DND-41 (cell line): ENCODE data around the gene ZBTB12.
"Not testable (repeated sequence)": the region's sequence is repeated elsewhere in the genome, so short reads cannot be mapped to it uniquely, and the experiment has no call there.

Experiments
- ATAC-seq: fragments of 200-7000 bp; cut with Tn5 transposase; 3 replicates; pipeline ENCODE4 v1.9.1; 2021; ENCODE audit warnings: low read depth; ENCODE audit not compliant: insufficient read depth
- DNase-seq: peaks from one replicate; pipeline ENCODE4 v3.0.0-alpha.2; 2020
- H2AFZ ChIP-seq: 2 replicates; pipeline ENCODE4 v1.6.0; 2012; ENCODE audit warnings: low read depth, low read length
- H3K27ac ChIP-seq: 2 replicates; pipeline ENCODE4 v1.5.1; 2012; ENCODE audit warnings: low read length, inconsistent platforms
- H3K27me3 ChIP-seq: fragments of 200-600 bp; sonication (generic); 2 replicates; pipeline ENCODE4 v1.6.0; 2012; ENCODE audit warnings: low read length, mild to moderate bottlenecking, inconsistent platforms; ENCODE audit not compliant: insufficient read depth, poor library complexity
- H3K36me3 ChIP-seq: 2 replicates; pipeline ENCODE4 v1.5.1; 2012; ENCODE audit warnings: low read length, inconsistent platforms; ENCODE audit not compliant: insufficient read depth
- H3K4me1 ChIP-seq: 2 replicates; pipeline ENCODE4 v1.5.1; 2012; ENCODE audit warnings: mild to moderate bottlenecking, low read length; ENCODE audit not compliant: insufficient read depth
- H3K4me2 ChIP-seq: 2 replicates; pipeline ENCODE4 v1.6.0; 2012; ENCODE audit warnings: mild to moderate bottlenecking, moderate library complexity, low read length, inconsistent platforms; ENCODE audit not compliant: insufficient read depth
- H3K4me3 ChIP-seq, 2 experiments: fragments of 200-600 bp in 1 of 2; shearing (Covaris generic) in 1 of 2; 2 replicates each; pipeline ENCODE4 v1.5.1; 2012 to 2016; ENCODE audit warnings: inconsistent platforms in 2 of 2, low read length in 2 of 2, mild to moderate bottlenecking in 2 of 2, low read depth in 1 of 2, moderate library complexity in 1 of 2
- H3K79me2 ChIP-seq: 2 replicates; pipeline ENCODE4 v1.6.0; 2012; ENCODE audit warnings: low read length, inconsistent platforms; ENCODE audit not compliant: insufficient read depth
- H3K9ac ChIP-seq: 2 replicates; pipeline ENCODE4 v1.6.0; 2012; ENCODE audit warnings: low read depth, mild to moderate bottlenecking, inconsistent platforms, low read length, moderate library complexity
- H3K9me3 ChIP-seq: 2 replicates; pipeline ENCODE4 v1.5.1; 2012; ENCODE audit warnings: low read length, moderate library complexity, mild to moderate bottlenecking, inconsistent platforms; ENCODE audit not compliant: insufficient read depth, severe bottlenecking
- H4K20me1 ChIP-seq: 2 replicates; pipeline ENCODE4 v1.6.0; 2012; ENCODE audit warnings: low read length; ENCODE audit not compliant: insufficient read depth
- CTCF ChIP-seq: IDR thresholded peaks from 2 replicates; pipeline ENCODE4 v1.5.1; 2012; ENCODE audit warnings: borderline replicate concordance, low read length, moderate library complexity, mild to moderate bottlenecking; ENCODE audit not compliant: poor library complexity, severe bottlenecking; ENCODE audit errors: extremely low read depth
- EZH2 ChIP-seq: IDR thresholded peaks from 3 replicates; pipeline ENCODE4 v1.6.1; 2012; ENCODE audit warnings: borderline replicate concordance, low read depth, mild to moderate bottlenecking, moderate library complexity, low read length, inconsistent platforms; ENCODE audit not compliant: severe bottlenecking

ZBTB12 gene

DNA sequence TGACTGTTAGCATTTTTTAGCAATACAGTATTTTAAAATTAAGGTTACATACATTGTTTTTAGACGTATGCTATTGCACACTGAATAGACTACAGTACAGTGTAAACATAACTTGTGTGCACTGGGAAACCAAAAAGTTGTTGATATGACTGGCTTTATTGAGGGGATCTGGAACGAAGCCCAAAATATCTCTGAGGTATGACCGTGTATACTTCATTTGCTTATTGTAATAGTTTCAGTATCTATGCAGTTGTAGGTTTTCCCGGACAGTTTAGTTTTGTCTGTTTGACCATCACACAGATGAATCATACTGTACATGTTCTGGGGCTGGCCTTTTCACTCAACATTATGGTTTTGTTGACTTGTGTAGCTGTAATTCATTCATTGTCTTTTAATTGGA is 6.9 kb upstream of the ZBTB12 start:
- Histone ChIP-seq H3K4me3 (no peak overlapping the region), H3K79me2 (no peaks in the 10 kb centered on the region), H4K20me1 (no peaks in the 10 kb centered on the region), H3K9me3 (no peaks in the 10 kb centered on the region), H3K27me3 (peaks cover 4% of the 10 kb centered on the region), H3K27ac (no peak overlapping the region), H3K36me3 (no peaks in the 10 kb centered on the region), H3K4me1 (no peaks in the 10 kb centered on the region), H3K4me2 (no peak overlapping the region), H3K9ac (no peak overlapping the region), H2AFZ (no peak overlapping the region)
- no peak for ATAC-seq
- DNase-seq, result no peak
- TF ChIP-seq EZH2, result no peak
- TF ChIP-seq CTCF, result no peak

- H3K27ac ChIP-seq, H3K79me2 ChIP-seq, H3K9ac ChIP-seq, H3K9me3 ChIP-seq, H3K4me3 ChIP-seq, DNase-seq, H3K4me1 ChIP-seq, H2AFZ ChIP-seq, H4K20me1 ChIP-seq, ATAC-seq, H3K36me3 ChIP-seq, H3K27me3 ChIP-seq, H3K4me2 ChIP-seq: not testable (repeated sequence)
Measured at GRCh38 chr6:31908255-31908654, 6.4 kb upstream of the ZBTB12 start.

DNA sequence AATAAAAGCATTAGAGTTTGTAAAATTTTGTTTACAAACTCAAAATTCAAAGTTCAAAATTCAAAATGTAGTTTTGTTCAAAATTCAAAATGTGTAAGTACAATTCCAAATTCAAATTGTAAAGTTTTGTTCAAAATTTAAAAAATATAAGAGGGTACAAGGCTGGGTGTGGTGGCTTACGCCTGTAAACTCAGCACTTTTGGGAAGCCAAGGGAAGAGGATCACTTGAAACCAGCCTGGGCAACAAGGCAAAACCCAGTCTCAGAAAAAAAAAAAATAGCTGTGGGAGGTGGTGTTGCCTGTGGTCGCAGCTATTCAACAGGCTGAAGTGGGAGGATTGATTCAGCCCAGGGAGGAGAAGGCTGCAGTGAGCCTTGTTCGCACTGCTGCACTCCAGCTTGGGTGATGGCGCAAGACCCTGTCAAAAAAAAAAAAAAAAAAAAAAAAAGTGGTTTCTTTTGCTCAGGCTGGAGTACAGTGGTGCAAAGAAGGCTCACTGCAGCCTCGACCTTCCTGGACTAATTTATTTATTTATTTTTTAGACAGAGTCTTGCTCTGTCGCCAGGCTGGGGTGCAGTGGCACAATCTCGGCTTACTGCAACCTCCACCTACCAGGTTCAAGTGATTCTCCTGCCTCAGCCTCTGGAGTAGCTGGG is 5.4 kb upstream of the ZBTB12 start:
- peaks cover 4% of the 10 kb centered on the region for H3K27me3 ChIP-seq
- H2AFZ ChIP-seq, result no peak overlapping the region
- peak; percentile 47 for DNase-seq
- H3K79me2 ChIP-seq, result no peaks in the 10 kb centered on the region
- no peak overlapping the region for H3K4me3 ChIP-seq
- no peaks in the 10 kb centered on the region for H3K9me3 ChIP-seq
- H3K9ac ChIP-seq, result no peak overlapping the region
- no peak overlapping the region for H3K27ac ChIP-seq
- peak; percentile 70 for ATAC-seq
- TF ChIP-seq EZH2 (no peak), CTCF (no peak)
- H4K20me1 ChIP-seq, result no peaks in the 10 kb centered on the region
- no peaks in the 10 kb centered on the region for H3K36me3 ChIP-seq
- no peak overlapping the region for H3K4me2 ChIP-seq
- peaks cover 7% of the 10 kb centered on the region for H3K4me1 ChIP-seq

DNA sequence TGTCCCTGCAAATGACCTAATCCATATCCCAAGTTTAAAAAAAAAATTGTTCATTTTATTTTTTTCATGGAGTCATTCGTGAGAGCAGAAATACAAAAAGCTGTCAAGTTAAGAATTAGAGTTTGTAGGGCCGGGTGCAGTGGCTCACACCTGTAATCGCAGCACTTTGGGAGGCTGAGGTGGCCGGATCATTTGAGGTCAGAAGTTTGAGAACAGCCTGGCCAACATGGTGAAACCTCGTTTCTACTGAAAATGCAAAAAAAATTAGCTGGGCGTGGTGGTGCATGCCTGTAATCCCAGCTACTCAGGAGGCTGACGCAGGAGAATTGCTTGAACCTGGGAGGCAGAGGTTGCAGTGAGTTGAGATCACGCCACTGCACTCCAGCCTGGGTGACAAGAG is 4.8 kb upstream of the ZBTB12 start:
- not testable (repeated sequence) for DNase-seq, H3K27me3 ChIP-seq, H3K36me3 ChIP-seq, H3K79me2 ChIP-seq, H3K4me2 ChIP-seq, H2AFZ ChIP-seq, H3K9ac ChIP-seq, H3K4me3 ChIP-seq, ATAC-seq, H3K9me3 ChIP-seq, H4K20me1 ChIP-seq, H3K27ac ChIP-seq
- peaks cover 10% of the 10 kb centered on the region for H3K4me1 ChIP-seq
